HepG2 (cell line): Measurements from ENCODE around the gene HTR4. TPM values are rescaled to one million over a fixed set of nuclear protein-coding genes. Genes with fewer than 3 reads are reported as not detected.

ENCODE experiments used
- ATAC-seq: fragments of 200-7000 bp; cut with Tn5 transposase; 3 replicates; pipeline ENCODE4 v1.9.1; 2020; ENCODE audit warnings: mild to moderate bottlenecking, moderate library complexity
- BruUV-seq: library from RNA; stranded (reverse); fragments of 400-500 nt; replicated peaks from 2 replicates; lab custom pipeline; 2021; lab: Mats Ljungman, UMichigan
- CTCF ChIA-PET: fragments of 300-600 bp; formaldehyde crosslinking; extraction: SDS; loops from one replicate; lab custom pipeline; 2021; ENCODE audit warnings: low total read pairs, inconsistent platforms, low intra/inter-chr PET ratio; lab: Yijun Ruan, JAX
- POLR2A ChIA-PET: fragments of 350-600 bp; sonication (Branson Sonifier 250); formaldehyde crosslinking; loops from one replicate; lab custom pipeline; 2020; ENCODE audit warnings: antibody characterized with exemption, inconsistent platforms; lab: Yijun Ruan, JAX
- DNase-seq: peaks from one replicate; pipeline ENCODE4 v3.0.0-alpha.2; 2015; ENCODE audit warnings: low spot score
- FAIRE-seq: peaks from 3 replicates; lab custom pipeline; 2011; peaks lifted over from hg19 to GRCh38; lab: Jason Lieb, UNC
- H2AFZ ChIP-seq: one replicate; pipeline ENCODE4 v1.6.1; 2011; ENCODE audit warnings: low read length, inconsistent platforms
- H3K27ac ChIP-seq: fragments of 300-600 bp; 3 replicates; pipeline ENCODE4 v1.8.0; 2011; ENCODE audit warnings: mixed run types, mild to moderate bottlenecking, mixed read lengths, low read length, inconsistent platforms; ENCODE audit not compliant: insufficient read depth; ENCODE audit errors: extremely low read length
- H3K27me3 ChIP-seq, 2 experiments: fragments of 200-600 bp in 1 of 2; 2 replicates in 1 of 2; 3 replicates in 1 of 2; pipeline versions ENCODE4 v1.6.0 to v1.8.0; 2011; ENCODE audit warnings: low read length in 2 of 2, mild to moderate bottlenecking in 2 of 2, moderate library complexity in 2 of 2, inconsistent platforms in 1 of 2; ENCODE audit not compliant: insufficient read depth in 2 of 2, control insufficient read depth in 1 of 2
- H3K36me3 ChIP-seq, 2 experiments: fragments of 200-600 bp in 1 of 2; replicated peaks in 1 of 2; 2 replicates in 1 of 2; 3 replicates in 1 of 2; pipeline versions ENCODE4 v1.5.1 to v1.8.0; 2011; ENCODE audit warnings: low read length in 2 of 2, inconsistent platforms in 1 of 2; ENCODE audit not compliant: insufficient read depth in 2 of 2, control insufficient read depth in 1 of 2
- H3K4me1 ChIP-seq: 2 replicates; pipeline ENCODE4 v1.5.1; 2012; ENCODE audit warnings: low read length, inconsistent platforms; ENCODE audit not compliant: insufficient read depth
- H3K4me2 ChIP-seq: 2 replicates; pipeline ENCODE4 v1.6.0; 2011; ENCODE audit warnings: low read depth, low read length, inconsistent platforms
- H3K4me3 ChIP-seq, 3 experiments: fragments of 200-600 bp in 1 of 3; sonication (generic), shearing (Covaris generic) in 1 of 3; replicated peaks in 1 of 3; 2 replicates each; pipeline ENCODE4 v1.5.1; 2011 to 2016; ENCODE audit warnings: low read length in 3 of 3, inconsistent platforms in 2 of 3, low read depth in 2 of 3, mild to moderate bottlenecking in 2 of 3, control low read depth in 1 of 3, mixed read lengths in 1 of 3; ENCODE audit not compliant: insufficient read depth in 1 of 3
- H3K79me2 ChIP-seq: one replicate; pipeline ENCODE4 v1.6.1; 2011; ENCODE audit warnings: low read length, inconsistent platforms; ENCODE audit not compliant: insufficient read depth
- H3K9ac ChIP-seq: 2 replicates; pipeline ENCODE4 v1.6.0; 2011; ENCODE audit warnings: mild to moderate bottlenecking, low read depth, low read length, inconsistent platforms; ENCODE audit not compliant: insufficient read depth
- H3K9me3 ChIP-seq: 2 replicates; pipeline ENCODE4 v1.5.1; 2012; ENCODE audit warnings: mild to moderate bottlenecking, low read length
- H4K20me1 ChIP-seq: 2 replicates; pipeline ENCODE4 v1.6.0; 2011; ENCODE audit warnings: inconsistent platforms, mild to moderate bottlenecking, low read length, moderate library complexity; ENCODE audit not compliant: insufficient read depth
- FOXK1 ChIP-seq: sonication (generic); formaldehyde crosslinking; IDR thresholded peaks from 2 replicates; pipeline ENCODE4 v1.4.0; 2020; ENCODE audit warnings: low read depth, missing genetic modification reagents, borderline replicate concordance
- FOXO4 ChIP-seq: sonication (generic); formaldehyde crosslinking; conservative IDR thresholded peaks from 2 replicates; pipeline ENCODE4 v1.8.1; 2023; ENCODE audit warnings: missing genetic modification reagents
- IKZF1 ChIP-seq: fragments of 450-650 bp; IDR thresholded peaks from 2 replicates; pipeline ENCODE4 v1.7.1; 2016
- IKZF4 ChIP-seq: sonication (generic); formaldehyde crosslinking; IDR thresholded peaks from 2 replicates; pipeline ENCODE4 v1.5.1; 2020; ENCODE audit warnings: borderline replicate concordance, mild to moderate bottlenecking, low read depth, missing genetic modification reagents; ENCODE audit errors: not compliant biosample characterization
- MEF2D ChIP-seq: sonication (generic); formaldehyde crosslinking; IDR thresholded peaks from 2 replicates; pipeline ENCODE4 v1.5.1; 2020; ENCODE audit warnings: mild to moderate bottlenecking, missing genetic modification reagents
- POLR2G ChIP-seq: fragments of 200-400 bp; formaldehyde crosslinking; IDR thresholded peaks from 2 replicates; pipeline ENCODE4 v1.6.1; 2018; ENCODE audit warnings: mild to moderate bottlenecking, low read depth, low read length, moderate library complexity
- TBX3 ChIP-seq: fragments of 450-650 bp; IDR thresholded peaks from 2 replicates; pipeline ENCODE4 v1.6.1; 2017; ENCODE audit warnings: antibody characterized with exemption, mild to moderate bottlenecking, inconsistent platforms, borderline replicate concordance
- TCF12 ChIP-seq, 2 experiments: fragments of 450-650 bp in 1 of 2; sonication (generic) in 1 of 2; formaldehyde crosslinking in 1 of 2; IDR thresholded peaks; 2 replicates each; pipeline versions ENCODE4 v1.6.1 to v1.8.0; 2017 to 2022; ENCODE audit warnings: antibody characterized with exemption in 1 of 2, mild to moderate bottlenecking in 1 of 2, missing genetic modification reagents in 1 of 2, moderate library complexity in 1 of 2
- TEAD3 ChIP-seq: optimal IDR thresholded peaks from 2 replicates; pipeline ENCODE3; 2016; ENCODE audit warnings: borderline replicate concordance
- THRA ChIP-seq: sonication (generic); formaldehyde crosslinking; IDR thresholded peaks from 2 replicates; pipeline ENCODE4 v1.4.0; 2020; ENCODE audit warnings: missing genetic modification reagents, borderline replicate concordance
- ZFX ChIP-seq: sonication (generic); formaldehyde crosslinking; IDR thresholded peaks from 2 replicates; pipeline ENCODE4 v1.4.0; 2020; ENCODE audit warnings: mild to moderate bottlenecking, low read depth, missing genetic modification reagents, moderate library complexity
- ZNF569 ChIP-seq: sonication (generic); formaldehyde crosslinking; IDR thresholded peaks from 2 replicates; pipeline ENCODE4 v1.5.0; 2020; ENCODE audit warnings: mild to moderate bottlenecking, missing genetic modification reagents, moderate library complexity, borderline replicate concordance
- ZNF605 ChIP-seq: sonication (generic); formaldehyde crosslinking; IDR thresholded peaks from 2 replicates; pipeline ENCODE4 v1.8.0; 2022; ENCODE audit warnings: mild to moderate bottlenecking, missing genetic modification reagents
- WGBS: methylation state at CpG from one replicate; pipeline ENCODE4 v1.1.6; 2017; ENCODE audit warnings: low lambda C conversion rate; 5-methylcytosine and 5-hydroxymethylcytosine counted together
- in situ Hi-C: cut with HindIII; loops from 2 replicates; pipeline ENCODE4 v1.10.0; 2017; ENCODE audit warnings: low pct_unique_long_range_greater_than_20kb; ENCODE audit not compliant: extremely low pct_ligation_motif_present
- intact Hi-C: fragments of 100-400 bp; cut with micrococcal nuclease; formaldehyde crosslinking; loops from one replicate; pipeline ENCODE4 v1.10.0; 2022; ENCODE audit not compliant: unreplicated experiment
- polyA plus RNA-seq, 8 experiments: library from polyadenylated mRNA; depleted of rRNA in 3 of 8; stranded (reverse) in 7 of 8; unstranded in 1 of 8; fragments of >200 nt; fragmentation: Illumina TruSeq in 4 of 8; extraction: Trizol in 4 of 8; gene quantifications; 2 replicates each; pipeline versions ENCODE4 v1.2.1 to v1.2.3, GENCODE V29; 2011 to 2016; ENCODE audit warnings: low read depth in 4 of 8, missing spikeins in 1 of 8, mixed read lengths in 1 of 8; ENCODE audit not compliant: insufficient read depth in 1 of 8
- total RNA-seq, 5 experiments: library from RNA; depleted of rRNA; stranded (reverse); fragments of >200 nt; fragmentation: Illumina TruSeq; extraction: Trizol; gene quantifications; 2 replicates each; pipeline ENCODE4 v1.2.3, GENCODE V29; 2016; ENCODE audit warnings: low read depth in 1 of 5
- TF ChIP-seq, protein P1 (sequence below): sonication (generic); formaldehyde crosslinking; IDR thresholded peaks from 2 replicates; pipeline ENCODE4 v1.5.0; 2020; ENCODE audit warnings: missing genetic modification reagents

Gene HTR4
- total and polyA plus RNA-seq, 2 of the 13 experiments (the other 11 are each of a cell fraction or from before 2014, with no cell fraction given), result not detected

DNA sequence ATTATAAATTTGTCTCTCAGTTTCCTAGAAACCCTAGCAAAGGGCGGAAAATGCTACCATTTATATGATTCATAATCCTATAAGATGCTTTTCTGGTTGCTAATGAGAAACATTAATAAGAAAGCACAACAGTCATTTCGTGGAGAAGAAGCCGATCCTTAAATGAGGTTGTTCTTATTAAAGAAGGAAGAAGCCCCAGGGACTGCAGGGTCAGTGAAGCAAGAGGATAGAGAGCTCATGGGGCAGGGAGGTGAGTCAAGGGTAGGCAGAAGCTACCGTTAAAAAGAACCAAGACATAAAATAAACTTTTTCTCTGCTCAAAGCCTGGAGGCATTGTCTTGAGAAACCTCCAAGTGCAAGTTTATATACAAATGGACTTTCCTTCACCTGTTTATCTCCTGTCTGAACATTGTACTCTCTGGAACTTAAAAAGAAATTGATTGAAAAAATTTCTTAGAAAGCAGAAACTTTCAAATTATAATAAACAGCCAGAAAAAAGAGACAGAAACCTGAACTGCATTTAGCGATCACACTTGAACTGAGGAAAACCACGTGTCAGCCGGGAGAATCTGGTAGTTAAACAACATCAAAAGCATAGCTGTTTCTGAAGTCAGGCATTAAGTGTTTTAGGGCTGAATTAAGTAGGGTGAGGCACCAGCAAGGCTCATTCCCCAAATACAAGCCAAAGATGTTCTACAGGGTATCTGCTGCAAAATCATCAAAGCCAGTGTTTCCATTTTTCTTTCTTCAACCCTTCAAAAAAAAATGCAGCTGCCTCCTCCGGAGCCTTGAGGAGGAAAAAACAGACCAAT lies 21.9 kb downstream of the HTR4 start:
- no peaks in the 10 kb centered on the region for H3K27me3 ChIP-seq
- 21% methylated on average over 8 of the region's 8 CpGs for WGBS

More for the DNA sequence above, 21.9 kb downstream of the HTR4 start:
- Histone ChIP-seq H3K27ac (no peak overlapping the region), H3K4me1 (no peaks in the 10 kb centered on the region), H4K20me1 (no peaks in the 10 kb centered on the region), H3K4me3 (no peak overlapping the region), H3K9me3 (no peaks in the 10 kb centered on the region), H3K4me2 (no peak overlapping the region), H2AFZ (no peak overlapping the region), H3K79me2 (no peaks in the 10 kb centered on the region), H3K36me3 (no peaks in the 10 kb centered on the region), H3K9ac (no peak overlapping the region)
- DNase-seq (no peak), ATAC-seq (no peak), FAIRE-seq (no peak)
- no TSS peak for BruUV-seq
- no peak for TF ChIP-seq TCF12 (IDR thresholded peaks at IDR 0.05)
- no peak for TF ChIP-seq TCF12 (CRISPR knock-in tag; IDR thresholded peaks at IDR 0.05)
- no peak for TF ChIP-seq POLR2G
- no peak for TF ChIP-seq IKZF1
- no peak for TF ChIP-seq IKZF4 (CRISPR knock-in tag)
- TF ChIP-seq TEAD3, result no peak
- no peak for TF ChIP-seq ZNF605 (CRISPR knock-in tag)
- no peak for TF ChIP-seq MEF2D
- no peak for TF ChIP-seq ZFX (CRISPR knock-in tag)
- no peak for TF ChIP-seq TBX3
- TF ChIP-seq THRA (CRISPR knock-in tag), result no peak
- TF ChIP-seq, protein P1, sequence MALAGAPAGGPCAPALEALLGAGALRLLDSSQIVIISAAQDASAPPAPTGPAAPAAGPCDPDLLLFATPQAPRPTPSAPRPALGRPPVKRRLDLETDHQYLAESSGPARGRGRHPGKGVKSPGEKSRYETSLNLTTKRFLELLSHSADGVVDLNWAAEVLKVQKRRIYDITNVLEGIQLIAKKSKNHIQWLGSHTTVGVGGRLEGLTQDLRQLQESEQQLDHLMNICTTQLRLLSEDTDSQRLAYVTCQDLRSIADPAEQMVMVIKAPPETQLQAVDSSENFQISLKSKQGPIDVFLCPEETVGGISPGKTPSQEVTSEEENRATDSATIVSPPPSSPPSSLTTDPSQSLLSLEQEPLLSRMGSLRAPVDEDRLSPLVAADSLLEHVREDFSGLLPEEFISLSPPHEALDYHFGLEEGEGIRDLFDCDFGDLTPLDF (CRISPR knock-in tag), result no peak
- TF ChIP-seq FOXK1 (CRISPR knock-in tag), result no peak
- TF ChIP-seq FOXO4 (CRISPR knock-in tag), result no peak
- TF ChIP-seq ZNF569 (CRISPR knock-in tag), result no peak
- ChIA-PET CTCF (no interaction called here), POLR2A (no interaction called here)
- in situ Hi-C loops (no loop called here), intact Hi-C loops (no loop called here)
